GM13976 (cell line): Measurements from ENCODE around the gene LRP5.

ENCODE experiments used
- DNase-seq: peaks from one replicate; pipeline ENCODE4 v3.0.0; 2012; ENCODE audit warnings: low spot score
- in situ Hi-C: fragments of 300-500 bp; cut with MboI; formaldehyde crosslinking; loops from one replicate; pipeline ENCODE4 v1.12.0; 2022; ENCODE audit warnings: low sequenced_read_pairs, mixed read lengths, inconsistent platforms; ENCODE audit not compliant: unreplicated experiment
- TF ChIP-seq, protein P1 (sequence below): IDR thresholded peaks from 2 replicates; pipeline ENCODE4 v1.5.1; 2012; ENCODE audit warnings: borderline replicate concordance, mild to moderate bottlenecking; ENCODE audit not compliant: insufficient read depth; ENCODE audit errors: extremely low read depth, missing control alignments, control extremely low read depth

LRP5 gene

GRCh38 chr11:68324695-68325094, 12.3 kb downstream of the LRP5 start:
- TF ChIP-seq, protein P1, sequence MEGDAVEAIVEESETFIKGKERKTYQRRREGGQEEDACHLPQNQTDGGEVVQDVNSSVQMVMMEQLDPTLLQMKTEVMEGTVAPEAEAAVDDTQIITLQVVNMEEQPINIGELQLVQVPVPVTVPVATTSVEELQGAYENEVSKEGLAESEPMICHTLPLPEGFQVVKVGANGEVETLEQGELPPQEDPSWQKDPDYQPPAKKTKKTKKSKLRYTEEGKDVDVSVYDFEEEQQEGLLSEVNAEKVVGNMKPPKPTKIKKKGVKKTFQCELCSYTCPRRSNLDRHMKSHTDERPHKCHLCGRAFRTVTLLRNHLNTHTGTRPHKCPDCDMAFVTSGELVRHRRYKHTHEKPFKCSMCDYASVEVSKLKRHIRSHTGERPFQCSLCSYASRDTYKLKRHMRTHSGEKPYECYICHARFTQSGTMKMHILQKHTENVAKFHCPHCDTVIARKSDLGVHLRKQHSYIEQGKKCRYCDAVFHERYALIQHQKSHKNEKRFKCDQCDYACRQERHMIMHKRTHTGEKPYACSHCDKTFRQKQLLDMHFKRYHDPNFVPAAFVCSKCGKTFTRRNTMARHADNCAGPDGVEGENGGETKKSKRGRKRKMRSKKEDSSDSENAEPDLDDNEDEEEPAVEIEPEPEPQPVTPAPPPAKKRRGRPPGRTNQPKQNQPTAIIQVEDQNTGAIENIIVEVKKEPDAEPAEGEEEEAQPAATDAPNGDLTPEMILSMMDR, result no peak
- DNase-seq, result no peak
- in situ Hi-C loops, result no loop called here

DNA sequence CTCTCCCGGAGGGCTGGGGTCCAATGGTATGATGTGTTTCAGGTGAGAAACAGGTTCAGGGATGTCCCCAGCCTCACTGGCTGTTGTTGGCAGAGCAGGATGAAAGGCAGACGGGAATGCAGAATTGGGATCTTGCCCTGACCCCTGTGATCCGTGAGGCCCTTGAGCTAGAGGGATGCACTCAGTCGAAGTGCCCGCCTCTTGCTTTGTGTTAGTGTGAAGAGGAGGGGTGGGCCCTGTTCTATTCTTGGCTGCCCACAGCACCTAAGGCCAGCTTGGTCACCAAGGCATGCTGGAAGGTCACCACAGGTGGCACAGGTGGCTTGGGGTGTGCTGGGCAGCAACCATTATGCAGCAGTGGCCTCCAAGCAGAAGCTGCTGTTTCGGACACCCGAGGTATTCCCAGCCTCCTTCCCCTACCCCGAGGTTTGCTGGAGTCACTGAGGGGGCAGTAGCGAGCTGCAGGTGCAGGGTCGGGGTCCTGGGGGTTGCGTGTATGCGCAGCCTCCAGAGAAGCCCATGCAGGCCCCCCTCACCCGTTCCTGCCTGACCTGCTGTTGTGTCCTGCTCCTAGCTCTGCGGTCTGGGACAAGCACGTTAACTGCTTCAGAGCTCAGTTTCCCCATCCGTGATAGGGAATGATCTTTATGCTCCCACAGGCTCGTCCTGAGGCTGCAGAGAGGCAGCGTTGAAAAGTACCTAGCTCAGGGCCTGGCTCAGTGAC, 13.0 kb downstream of the LRP5 start:
- in situ Hi-C loops, result no loop called here
- TF ChIP-seq, protein P1, result no peak
- DNase-seq, result no peak

DNA sequence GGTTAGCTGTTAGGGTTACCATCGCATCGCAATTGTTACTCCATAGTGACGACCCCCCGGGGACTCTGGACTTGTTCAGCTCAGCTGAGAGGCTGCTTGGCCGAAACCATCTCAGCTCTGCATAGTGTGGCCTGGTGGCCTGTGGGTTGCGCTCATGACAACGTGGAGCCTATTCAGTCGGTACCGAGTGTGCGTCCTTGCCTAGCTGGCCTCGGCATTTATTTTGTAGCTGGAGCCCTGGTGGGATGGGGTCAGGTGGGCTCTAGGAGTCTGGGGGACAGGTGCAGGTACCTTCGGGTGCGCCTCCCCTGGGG, 13.5 kb downstream of the LRP5 start:
- no peak for DNase-seq
- TF ChIP-seq, protein P1, result no peak
- in situ Hi-C loops, result no loop called here

DNA sequence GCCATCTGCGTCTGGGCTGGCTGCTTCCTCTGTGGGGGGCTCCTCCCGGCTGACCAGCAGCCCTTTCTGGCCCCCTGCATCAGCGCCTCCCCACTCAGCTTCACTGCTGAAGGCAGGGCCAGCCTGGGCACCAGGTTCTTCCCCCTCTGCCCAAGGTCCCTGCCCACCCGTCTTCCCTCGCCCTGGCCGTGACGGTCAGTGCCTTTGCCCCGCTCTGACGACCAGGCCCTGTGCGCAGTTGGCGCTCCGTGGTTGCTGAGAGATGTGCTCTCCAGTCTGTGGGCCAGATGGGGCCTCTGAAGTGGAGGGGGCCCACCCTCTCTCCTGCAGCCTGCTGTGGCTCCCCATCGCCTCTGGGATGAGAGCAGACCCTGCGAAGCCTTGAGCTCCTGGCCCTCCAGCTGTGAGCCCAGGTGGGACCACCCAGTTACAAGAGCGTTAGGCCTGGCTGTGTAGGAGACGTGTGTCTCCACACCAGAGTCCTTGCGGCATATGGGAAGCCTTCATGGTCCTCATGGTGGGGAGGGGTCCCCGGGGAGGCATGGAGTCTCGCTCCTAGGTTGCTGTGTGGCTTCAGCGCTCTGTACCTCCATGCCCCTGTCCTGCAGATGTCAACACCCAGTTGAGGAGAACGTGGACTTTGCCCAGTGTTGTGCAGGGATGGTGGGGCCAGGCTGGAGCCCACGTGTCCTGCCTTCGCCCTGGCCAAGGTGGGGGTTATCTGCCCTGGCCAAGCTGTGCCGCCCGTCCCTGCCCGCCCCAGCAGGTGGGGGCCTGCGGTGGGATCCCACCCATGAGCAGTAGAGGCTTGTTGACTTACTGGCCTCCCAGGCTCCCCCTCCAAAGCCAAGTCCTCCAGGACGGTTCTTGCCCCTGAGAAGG, 14.2 kb downstream of the LRP5 start:
- in situ Hi-C loops, result no loop called here
- TF ChIP-seq, protein P1, result no peak
- DNase-seq, result no peak

DNA sequence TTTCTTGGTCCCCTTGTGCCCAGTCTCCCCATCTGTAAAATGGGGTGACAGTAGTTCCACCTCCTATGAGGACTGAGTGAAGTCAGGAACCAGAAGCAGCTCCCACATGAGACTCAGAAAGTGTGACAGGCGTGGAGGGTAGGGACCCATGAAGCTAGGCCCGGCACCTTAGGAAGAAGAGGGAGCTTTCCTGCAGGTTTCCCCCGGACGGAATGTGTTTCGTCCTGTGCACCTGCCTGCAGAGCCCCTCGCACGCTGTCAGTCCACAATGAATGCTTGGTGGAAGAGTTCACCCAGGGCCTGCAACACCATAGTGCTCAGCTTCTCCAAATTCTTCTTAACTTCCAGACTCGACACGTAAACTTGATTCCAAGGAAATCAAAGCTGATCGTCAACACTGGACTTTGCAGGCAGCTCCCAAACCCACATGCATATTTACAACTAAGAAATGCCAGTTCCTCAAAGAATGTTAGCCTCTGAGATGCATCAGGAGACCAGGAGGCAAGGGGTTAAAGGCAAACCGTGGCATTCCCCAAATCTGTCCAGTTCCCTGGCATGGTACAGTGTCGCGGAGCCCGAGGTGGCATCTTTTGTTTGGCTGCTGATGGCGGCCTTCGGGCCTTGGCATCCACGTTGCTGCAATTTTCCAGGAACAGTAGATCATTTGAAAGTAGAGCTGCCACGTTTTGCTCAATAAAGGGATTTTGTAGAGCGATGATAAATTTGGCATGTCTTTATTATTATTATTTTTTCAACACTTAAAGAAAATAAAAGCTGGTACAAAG, 15.4 kb downstream of the LRP5 start:
- in situ Hi-C loops, result no loop called here
- DNase-seq, result no peak
- TF ChIP-seq, protein P1, result no peak

DNA sequence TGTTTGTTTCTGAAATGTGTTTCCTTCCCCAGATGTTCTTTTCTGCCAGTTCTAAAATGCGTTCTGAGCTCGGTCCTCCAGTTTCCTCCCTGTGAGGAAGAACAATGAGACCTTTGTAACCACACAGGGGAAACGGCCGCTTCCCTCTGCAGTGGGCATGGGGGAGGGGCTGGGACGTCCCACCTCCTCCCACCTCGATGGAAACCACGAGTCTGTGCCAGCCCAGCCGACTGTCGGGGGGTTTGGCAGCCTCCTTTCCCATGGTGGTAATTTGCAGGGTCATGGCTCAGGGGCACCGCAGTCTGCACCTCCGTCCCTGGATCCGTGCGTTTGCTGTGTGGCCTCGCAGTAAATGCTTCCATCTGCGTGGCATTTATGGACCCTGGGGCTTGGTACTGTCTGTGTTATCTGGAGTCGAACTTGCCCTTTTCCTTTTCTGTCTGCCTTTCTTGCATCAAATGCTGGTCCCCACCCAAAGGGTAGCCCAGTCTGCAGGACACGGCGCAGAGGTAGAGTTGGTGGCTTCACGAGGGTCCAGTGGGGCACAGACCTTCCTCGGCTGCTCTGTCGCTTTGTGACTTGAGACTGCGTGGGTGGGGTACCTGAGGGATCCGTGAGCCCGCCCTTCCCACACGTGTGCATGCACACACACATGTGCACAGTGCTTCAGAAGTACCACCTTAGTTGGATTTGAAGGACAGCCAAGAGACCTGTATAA, 16.1 kb downstream of the LRP5 start:
- no peak for DNase-seq
- in situ Hi-C loops, result no loop called here
- TF ChIP-seq, protein P1, result no peak
